Esophagus squamous epithelium (tissue), 4 donors: Measurements from ENCODE around the gene SHQ1.

ENCODE experiments used
- POLR2A ChIP-seq, 4 donors: fragments of 450-650 bp; IDR thresholded peaks; one replicate each; pipeline ENCODE4 v1.6.1; 2017; ENCODE audit warnings: antibody characterized with exemption in 4 of 4, mild to moderate bottlenecking in 4 of 4, moderate library complexity in 3 of 4
- TF ChIP-seq, protein P1 (sequence below), 6 experiments: fragments of 450-650 bp in 4 of 6; fragments of 200-600 bp in 2 of 6; sonication (generic) in 2 of 6; IDR thresholded peaks; one replicate each; pipeline ENCODE4 v1.5.1; 2016 to 2019; ENCODE audit warnings: antibody characterized with exemption in 6 of 6, mild to moderate bottlenecking in 4 of 6, moderate library complexity in 4 of 6

DNA sequence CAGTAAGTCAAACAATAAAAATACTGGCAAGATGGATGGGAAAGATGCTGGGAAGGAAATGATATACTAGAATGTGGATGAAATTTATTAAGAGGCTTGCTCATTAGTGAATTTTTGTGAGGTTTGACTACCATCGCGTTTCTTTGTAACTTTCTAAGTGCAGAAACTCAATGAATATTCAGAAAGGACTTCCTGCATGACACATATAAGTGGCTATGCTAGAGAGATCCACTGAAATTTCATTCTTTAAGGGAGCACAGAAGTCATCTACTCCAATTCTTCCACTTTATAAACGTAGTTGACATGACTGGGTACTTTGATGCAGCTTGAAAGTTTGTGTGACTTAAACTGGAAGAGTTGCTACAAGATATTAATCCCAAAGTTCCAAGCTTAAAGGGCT, 88.0 kb downstream of the SHQ1 start:
- TF ChIP-seq, protein P1, sequence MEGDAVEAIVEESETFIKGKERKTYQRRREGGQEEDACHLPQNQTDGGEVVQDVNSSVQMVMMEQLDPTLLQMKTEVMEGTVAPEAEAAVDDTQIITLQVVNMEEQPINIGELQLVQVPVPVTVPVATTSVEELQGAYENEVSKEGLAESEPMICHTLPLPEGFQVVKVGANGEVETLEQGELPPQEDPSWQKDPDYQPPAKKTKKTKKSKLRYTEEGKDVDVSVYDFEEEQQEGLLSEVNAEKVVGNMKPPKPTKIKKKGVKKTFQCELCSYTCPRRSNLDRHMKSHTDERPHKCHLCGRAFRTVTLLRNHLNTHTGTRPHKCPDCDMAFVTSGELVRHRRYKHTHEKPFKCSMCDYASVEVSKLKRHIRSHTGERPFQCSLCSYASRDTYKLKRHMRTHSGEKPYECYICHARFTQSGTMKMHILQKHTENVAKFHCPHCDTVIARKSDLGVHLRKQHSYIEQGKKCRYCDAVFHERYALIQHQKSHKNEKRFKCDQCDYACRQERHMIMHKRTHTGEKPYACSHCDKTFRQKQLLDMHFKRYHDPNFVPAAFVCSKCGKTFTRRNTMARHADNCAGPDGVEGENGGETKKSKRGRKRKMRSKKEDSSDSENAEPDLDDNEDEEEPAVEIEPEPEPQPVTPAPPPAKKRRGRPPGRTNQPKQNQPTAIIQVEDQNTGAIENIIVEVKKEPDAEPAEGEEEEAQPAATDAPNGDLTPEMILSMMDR (IDR thresholded peaks at IDR 0.05), result no peak
- TF ChIP-seq POLR2A (IDR thresholded peaks at IDR 0.05), result no peak
